ENCODE results near the gene KRT16. TPM values are rescaled to one million over a fixed set of nuclear protein-coding genes. Genes with fewer than 3 reads are reported as not detected.

KRT16 gene
- not detected in 2 replicates for total RNA-seq

DNA sequence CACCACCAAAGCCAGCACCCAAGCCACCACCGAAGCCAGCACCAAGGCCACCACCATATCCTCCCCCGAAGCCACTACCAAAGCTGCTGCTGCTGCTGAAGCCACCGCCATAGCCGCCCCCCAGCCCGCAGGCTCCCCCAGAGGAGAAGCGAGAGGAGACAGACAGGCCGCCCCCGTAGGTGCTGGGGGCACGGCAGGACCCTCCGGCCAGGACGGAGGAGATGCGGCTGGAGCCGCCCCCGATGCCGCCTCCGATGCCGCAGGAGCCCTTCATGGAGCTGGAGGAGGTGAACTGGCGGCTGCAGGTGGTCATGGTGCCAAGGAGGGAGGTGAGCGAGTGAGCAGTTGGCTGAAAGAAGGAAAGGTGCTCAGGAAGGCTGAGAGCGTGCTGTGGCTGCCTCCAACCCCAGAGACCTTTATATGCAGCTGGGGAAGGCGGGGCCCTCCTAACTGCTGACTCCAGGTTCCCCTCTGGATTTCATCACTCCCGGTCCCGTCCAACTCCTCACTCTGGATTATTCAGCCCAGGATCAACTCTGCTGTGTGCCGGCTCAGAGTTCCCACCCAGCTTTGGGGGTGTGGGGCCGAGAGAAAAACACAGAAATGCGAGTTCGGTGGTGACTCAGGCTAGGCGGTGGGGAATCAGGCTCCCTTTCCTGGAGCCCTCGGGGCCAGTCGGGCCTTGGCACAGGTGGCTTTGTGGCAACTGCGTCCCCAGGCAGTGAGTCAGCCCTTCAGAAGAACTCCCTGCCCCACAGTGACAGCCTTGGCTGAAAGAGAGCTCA is at the start of gene KRT16:
Gene KRT16 (minus strand): TSS at position 392 of the 785 bp plus-strand sequence. CDS start 79 bp downstream, at position 313.

DNA sequence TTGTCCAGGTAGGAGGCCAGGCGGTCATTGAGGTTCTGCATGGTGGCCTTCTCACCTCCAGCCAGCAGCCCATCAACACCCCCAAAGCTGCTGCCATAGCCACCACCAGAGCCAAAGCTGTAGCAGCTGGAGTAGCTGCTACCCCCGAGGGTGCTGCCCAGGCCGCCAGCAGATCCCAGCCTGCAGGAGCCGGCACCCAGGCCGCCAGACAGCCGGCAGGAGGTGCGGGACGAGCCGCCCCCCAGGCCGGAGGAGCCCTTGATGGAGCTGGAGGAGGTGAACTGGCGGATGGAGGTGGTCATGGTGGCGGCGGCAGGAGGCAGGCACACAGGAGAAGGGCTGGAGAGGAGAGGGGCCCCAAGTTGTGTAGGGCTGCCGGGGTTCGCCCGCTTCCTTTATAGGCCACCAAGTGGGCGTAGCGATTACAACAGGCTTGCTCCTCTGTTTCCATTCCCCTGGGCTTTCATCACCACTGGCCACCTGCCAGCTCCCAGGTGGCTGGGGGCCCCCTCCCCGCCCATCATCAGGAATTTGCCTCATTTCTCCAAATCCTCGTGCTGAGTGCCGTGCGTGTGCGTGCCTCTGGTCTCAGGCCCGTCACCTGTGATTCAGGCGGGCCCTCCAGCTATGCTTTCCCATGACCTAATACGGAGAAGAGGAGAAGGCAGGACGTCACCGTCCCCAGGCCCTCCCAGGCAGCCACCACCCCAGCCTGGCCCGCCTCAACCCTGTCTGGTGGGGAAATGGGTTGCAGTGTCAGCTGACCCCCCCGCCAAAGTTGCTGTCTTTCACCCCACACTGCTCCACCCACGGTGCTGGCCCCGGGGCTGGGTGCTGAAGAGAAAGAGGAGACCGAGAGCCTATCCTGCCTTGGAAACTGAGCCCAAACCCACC is 11.9 kb upstream of the KRT16 start, which contains the start of gene KRT17:
Gene KRT17 (minus strand): TSS at position 368 of the 894 bp plus-strand sequence. CDS start 66 bp downstream, at position 302.

DNA sequence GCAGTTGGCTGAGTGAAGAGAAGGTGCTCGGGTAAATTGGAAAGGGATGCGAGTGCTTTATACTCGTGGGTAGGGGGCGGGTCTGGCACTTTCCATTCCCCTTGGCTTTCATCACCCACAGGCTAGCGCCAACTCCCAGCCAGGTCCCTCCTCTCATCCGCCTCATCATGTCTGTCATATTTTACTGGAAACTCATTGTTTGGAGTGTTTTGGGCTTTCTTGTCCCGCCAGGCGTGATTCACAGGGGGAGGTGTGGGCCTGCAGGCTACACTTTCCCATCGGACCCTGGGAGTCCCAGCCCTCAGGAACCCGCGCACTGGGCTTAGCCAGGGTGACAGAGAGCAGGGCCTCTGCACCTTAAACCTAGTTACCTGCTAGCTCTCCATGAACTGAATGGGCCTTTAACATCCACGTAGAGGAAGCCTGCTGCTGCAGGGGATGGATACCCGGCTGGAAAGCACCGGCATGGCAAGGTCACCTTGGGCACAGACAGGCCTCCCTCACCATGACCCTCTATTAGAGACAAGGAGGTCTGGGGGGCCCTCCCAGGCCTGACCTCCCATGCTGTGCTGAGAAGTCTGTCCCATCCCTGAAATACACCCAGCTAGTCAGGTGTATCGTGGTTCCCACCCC is 25.6 kb downstream of the KRT16 start, which contains the start of gene KRT14:
Gene KRT14 (minus strand): TSS at position 33 of the 633 bp plus-strand sequence. CDS start 61 bp downstream, outside the sequence.

DNA sequence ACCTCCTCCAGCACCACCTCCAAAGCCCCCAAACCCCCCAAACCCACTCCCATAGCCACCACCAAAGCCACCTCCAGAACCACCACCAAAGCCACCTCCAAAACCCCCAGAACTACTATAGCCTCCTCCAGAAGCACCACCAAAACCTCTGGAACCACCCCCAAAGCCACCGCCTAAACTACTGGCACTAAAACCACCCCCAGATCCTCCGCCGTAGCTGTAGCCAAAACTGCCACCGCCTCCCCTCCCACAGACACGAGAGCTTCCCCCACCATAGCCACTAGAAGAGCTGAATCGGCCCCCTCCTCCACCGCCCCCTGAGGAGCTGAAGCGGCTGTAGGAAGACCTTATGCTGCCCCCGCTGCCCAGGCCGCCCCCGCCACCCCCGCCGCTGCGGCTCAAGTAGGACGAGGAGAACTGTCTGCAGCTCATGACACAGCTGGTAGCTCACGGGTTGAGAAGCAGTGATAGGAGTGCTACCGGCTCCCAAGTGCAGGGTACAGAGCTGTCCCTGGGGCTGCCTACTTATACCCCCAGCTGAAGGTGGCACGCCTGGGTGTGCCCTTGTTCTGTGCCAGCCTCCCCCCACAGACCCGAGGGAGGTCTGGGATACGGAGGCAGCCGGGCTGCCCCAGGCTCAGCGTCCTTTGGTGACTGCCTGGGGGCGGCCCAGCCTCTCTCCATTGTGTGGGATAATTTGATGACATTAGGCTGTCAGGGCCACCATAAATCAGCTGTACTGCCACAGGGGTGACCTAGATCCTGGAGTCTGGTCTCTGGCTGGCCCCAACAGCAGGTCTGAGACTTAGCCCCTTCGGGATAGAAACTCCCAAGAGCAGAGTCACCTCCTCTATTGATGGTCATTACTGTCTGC is 40.8 kb downstream of the KRT16 start, which contains the start of gene KRT9:
Gene KRT9 (minus strand): TSS at position 499 of the 874 bp plus-strand sequence. CDS start 67 bp downstream, at position 432.

Other genes starting within 250 kb of the KRT16 start
- gene KRT33B, start 243.0 kb downstream of the KRT16 start, total RNA-seq: under 0.01 TPM in 1 of 2 replicates, not detected in the other
- 115 and 121 TPM in 2 replicates for gene KRT34, start 230.5 kb downstream of the KRT16 start, total RNA-seq
- not detected in 2 replicates for gene KRT31, start 215.2 kb downstream of the KRT16 start, total RNA-seq
- 0.71 TPM in 1 of 2 replicates, not detected in the other for gene KRT37, start 188.2 kb downstream of the KRT16 start, total RNA-seq
- 0.18 TPM in 1 of 2 replicates, not detected in the other for gene KRT38, start 171.8 kb downstream of the KRT16 start, total RNA-seq
- 0.18 TPM in 1 of 2 replicates, not detected in the other for gene KRT32, start 145.4 kb downstream of the KRT16 start, total RNA-seq
- not detected in 2 replicates for gene KRT35, start 131.6 kb downstream of the KRT16 start, total RNA-seq
- gene KRT36, start 122.9 kb downstream of the KRT16 start, total RNA-seq: not detected in 2 replicates
- 0.35 TPM in 1 of 2 replicates, not detected in the other for gene KRT13, start 107.2 kb downstream of the KRT16 start, total RNA-seq
- gene KRT15, start 93.9 kb downstream of the KRT16 start, total RNA-seq: 5.3 and 13.8 TPM in 2 replicates
- gene KRT19, start 84.5 kb downstream of the KRT16 start, total RNA-seq: 631 and 654 TPM in 2 replicates
- not detected in 2 replicates for gene KRT9, start 40.7 kb downstream of the KRT16 start, total RNA-seq
- not detected in 2 replicates for gene KRT14, start 25.9 kb downstream of the KRT16 start, total RNA-seq
- 3.5 and 9.2 TPM in 2 replicates for gene KRT17, start 11.8 kb upstream of the KRT16 start, total RNA-seq
- 61.0 and 63.1 TPM in 2 replicates for gene EIF1, start 76.1 kb upstream of the KRT16 start, total RNA-seq
- gene GAST, start 99.6 kb upstream of the KRT16 start, total RNA-seq: not detected in 2 replicates
- gene HAP1, start 121.9 kb upstream of the KRT16 start, total RNA-seq: not detected in 2 replicates
- 19.0 and 26.9 TPM in 2 replicates for gene JUP, start 173.9 kb upstream of the KRT16 start, total RNA-seq
- 59.5 and 95.4 TPM in 2 replicates for gene P3H4, start 199.2 kb upstream of the KRT16 start, total RNA-seq
- gene FKBP10, start 200.2 kb upstream of the KRT16 start, total RNA-seq: 319 and 330 TPM in 2 replicates
- gene NT5C3B, start 223.5 kb upstream of the KRT16 start, total RNA-seq: 45.3 and 47.9 TPM in 2 replicates
- gene KLHL10, start 225.1 kb upstream of the KRT16 start, total RNA-seq: under 0.01 TPM in 1 of 2 replicates, not detected in the other